T-helper 1 cell (primary cell): ENCODE data around the gene PDE8B.
"Not testable (repeated sequence)": the region's sequence is repeated elsewhere in the genome, so short reads cannot be mapped to it uniquely, and the experiment has no call there.

Source experiments
- DNase-seq, 5 donors: peaks; one replicate each; pipeline ENCODE4 v3.0.0-alpha.2; 2012 to 2020

The PDE8B gene

DNA sequence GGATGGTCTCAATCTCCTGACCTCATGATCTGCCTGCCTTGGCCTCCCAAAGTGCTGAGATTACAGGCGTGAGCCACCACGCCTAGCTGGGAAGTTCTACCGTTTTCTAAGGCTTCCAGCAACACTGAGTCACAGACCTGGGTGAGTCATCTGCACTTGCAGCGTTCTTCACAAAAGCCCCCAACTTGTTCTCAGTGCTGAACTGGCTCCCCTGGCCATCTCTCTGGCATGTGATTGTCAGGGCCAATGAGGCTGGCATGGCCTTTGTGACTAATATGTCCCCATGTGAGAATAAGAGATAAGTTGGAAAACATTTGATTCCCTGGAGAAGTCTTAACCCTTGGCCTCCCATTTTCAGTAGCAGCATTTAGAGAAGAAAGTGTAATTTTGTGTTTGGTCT lies 157.3 kb downstream of the PDE8B start:
- no peak for DNase-seq

DNA sequence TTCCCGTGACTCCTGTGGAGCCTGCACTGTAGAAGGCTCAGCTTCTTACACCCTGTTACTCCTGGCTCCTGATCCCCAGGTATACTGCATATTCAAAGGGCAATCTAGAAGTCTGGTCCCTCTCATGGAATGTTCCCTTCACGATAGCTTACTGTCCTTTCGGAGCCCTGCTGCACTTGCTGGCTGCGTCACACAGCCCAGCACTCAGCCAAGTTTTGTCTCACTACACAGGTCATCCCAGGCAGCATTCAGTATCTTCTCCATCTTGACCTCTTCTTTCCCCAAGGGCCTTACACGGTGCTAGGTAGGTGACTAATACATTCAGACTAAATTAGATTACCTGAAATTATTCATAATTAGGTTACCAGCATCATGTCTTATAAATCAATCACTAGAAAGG lies 157.9 kb downstream of the PDE8B start:
- no peak for DNase-seq

DNA sequence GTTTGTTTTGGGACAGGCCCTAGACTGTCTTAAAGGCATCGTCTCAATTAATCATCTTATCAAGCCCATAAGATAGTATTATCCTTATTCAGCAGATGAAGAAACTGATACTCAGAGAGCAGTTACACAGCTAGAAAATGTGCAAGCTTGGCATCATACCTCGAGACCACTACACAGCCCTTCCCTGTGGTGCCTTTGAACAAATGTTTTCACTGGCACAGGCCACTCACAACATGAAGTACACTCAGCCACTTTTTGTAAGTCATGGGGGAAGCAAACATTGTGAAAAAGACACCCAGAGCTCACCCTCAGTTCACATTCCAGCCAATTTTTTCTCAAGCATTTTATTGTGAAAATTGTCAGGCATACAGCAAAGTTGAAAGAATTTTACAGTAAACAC lies 159.1 kb downstream of the PDE8B start:
- DNase-seq, result no peak

DNA sequence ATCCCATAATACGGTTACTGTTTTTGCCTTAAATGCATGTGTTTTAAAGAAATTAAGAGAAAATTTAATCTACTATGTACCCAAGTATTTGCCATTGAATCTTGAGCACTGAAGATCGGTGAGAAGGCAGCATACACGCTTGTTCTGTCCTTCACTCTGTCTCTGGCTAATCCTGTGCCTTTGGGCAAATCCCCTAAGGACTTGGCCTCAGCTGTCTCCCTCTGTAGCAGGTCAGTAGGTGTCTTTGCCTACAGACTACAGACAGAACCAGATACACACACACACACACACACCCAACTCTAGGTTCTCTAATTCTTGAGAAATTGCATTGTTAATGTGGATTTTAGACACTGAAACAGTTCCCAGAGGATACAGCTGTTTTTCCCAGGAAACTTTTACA lies 164.2 kb downstream of the PDE8B start:
- DNase-seq, result no peak

DNA sequence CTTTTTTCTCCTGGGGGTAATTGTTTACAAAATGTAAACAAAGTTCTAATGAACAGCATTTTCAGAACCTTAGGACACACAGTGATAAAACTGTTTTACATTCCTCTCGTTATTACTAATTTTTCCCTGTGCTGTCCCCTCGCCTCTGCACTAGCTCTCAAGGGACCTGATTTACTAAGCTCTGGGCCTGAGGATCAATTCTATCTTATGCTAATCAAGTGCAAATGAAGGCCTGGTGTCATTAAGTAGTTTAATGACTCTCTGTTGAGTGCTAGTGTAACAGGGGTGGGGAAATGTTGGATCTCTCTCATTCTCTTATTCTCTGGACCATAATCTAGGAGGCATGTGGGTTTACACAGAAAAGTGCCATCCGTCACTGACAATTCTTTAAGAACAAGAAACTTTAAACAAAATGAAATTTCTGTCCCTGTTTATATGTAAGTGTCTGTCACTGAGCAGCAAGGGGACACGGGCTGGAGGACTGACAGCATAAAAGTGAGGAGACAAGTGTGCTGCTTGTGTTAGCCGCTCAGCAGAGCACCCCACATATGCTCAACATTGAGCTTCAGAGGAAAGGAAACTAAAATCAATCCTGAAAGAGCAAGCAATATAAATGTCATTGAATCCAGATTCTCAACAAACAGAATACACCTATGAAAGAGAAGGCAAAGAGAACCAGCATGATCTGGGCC lies 166.3 kb downstream of the PDE8B start:
- no peak for DNase-seq

DNA sequence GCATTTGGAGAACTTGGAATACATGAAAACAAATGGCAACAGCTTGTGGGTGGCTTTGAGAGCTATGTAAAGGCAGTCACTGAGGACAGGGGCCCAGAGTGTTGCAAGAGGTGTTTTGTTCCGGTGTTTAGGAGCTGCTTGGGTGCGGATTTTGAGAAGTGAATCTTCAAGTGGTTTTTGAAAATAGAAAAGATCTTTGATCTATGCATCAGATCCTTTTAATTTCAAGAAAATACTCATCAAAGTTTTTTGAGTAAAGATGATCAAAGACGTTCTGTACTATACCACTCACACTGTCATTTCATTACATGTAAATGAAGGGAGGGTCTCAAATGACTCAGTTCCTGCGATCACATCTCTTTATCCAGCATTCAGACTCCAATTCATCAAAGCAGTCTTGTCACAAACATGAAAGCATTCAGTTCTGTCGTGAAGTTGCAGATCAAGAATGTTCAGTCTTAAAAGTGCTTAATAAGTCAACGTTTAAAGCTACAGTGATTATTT lies 169.1 kb downstream of the PDE8B start:
- peak in 1 of 5 donors; percentile 88 for DNase-seq

DNA sequence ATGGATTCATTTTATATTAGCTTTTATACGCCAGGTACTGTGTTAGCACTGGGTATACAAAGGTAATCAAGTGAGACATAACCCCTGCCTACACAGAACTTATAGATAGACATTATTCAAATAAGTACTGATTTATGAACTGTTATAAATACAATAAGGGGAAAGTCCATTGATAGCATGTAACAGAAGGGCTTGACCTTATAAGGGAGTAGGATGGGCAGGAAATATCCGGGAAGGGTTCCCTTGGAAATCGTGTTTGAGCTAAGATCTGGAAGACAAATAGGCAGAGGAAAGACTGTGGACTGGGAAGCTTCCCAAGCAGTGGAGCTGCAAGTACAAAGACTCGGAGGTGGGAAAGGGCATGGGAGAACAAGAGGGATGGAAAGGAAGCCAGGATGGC lies 170.2 kb downstream of the PDE8B start:
- no peak for DNase-seq

DNA sequence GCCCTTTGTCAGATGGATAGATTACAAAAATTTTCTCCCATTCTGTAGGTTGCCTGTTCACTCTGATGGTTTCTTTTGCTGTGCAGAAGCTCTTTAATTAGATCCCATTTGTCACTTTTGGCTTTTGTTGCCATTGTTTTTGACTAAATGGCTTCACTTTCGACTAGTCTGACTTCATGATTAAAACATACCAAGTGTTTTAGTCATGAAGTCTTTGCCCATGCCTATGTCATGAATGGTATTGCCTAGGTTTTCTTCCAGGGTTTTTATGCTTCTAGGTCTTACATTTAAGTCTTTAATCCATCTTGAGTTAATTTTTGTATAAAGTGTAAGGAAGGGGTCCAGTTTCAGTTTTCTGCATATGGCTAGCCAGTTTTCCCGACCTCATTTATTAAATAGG lies 172.9 kb downstream of the PDE8B start:
- not testable (repeated sequence) for DNase-seq

DNA sequence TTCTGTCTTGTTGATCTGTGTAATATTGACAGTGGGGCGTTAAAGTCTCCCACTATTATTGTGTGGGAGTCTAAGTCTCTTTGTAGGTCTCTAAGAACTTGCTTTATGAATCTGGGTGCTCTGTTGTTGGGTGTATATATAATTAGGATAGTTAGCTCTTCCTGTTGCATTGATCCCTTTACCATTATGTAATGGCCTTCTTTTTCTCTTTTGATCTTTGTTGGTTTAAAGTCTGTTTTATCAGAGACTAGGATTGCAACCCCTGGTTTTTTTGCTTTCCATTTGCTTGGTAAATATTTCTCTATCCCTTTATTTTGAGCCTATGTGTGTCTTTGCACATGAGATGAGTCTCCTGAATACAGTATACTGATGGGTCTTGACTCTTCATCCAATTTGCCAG lies 175.9 kb downstream of the PDE8B start:
- DNase-seq, result not testable (repeated sequence)

DNA sequence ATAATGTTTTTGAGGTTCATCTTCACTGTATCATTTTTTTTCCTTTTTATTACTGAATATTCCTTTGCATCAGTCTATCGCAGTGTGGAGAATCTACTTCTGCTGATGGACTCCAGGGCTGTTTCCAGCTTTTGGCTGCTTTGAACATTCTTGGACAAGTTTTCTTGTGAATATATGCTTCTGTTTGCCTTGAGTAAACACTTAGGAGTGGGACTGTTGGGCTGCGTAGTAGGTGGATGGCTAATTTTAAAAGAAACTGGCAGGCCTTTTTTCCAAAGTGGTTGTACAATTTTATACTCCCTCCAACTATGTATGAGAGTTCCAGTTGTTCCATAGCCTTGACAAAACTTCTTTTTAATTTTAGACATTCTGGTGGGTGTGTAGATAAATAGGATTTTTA lies 179.3 kb downstream of the PDE8B start:
- no peak for DNase-seq

DNA sequence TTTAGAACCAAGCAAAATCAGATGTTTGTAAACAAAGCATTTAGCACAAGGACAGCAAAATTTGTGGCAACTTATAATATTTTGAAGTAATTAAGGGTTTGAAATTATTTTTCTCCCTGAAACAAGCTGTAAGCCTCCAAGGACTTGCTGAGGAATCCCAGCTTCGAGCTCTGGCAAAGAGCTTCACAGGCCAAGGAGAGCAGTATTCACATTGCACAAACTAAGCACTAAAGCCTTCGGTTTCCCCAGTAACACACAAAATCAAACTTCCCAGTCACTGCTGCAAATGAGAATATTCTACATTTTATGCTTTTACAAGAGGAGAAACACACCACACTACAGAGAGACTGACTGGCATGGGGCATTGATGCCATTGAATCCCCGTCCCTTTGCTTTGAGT lies 179.7 kb downstream of the PDE8B start:
- DNase-seq, result no peak

DNA sequence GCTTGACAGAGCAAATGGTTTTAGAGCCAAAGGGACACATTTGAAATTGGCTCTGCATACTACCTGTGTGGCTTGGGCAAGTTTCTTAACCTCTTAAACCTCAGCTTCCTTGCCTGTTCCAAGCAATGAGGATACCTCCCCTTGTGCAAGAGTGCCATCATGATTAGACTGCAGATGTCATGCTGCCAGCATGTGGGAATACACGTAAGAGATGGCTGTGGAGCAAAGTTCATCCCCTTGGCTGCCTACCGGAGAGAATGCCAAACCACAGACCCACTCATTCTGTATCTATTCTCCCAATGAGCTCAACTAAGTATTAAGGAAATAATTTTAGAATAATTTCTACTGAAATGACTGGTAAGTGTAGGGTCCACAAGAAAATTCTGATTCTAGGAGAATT lies 180.3 kb downstream of the PDE8B start:
- no peak for DNase-seq

DNA sequence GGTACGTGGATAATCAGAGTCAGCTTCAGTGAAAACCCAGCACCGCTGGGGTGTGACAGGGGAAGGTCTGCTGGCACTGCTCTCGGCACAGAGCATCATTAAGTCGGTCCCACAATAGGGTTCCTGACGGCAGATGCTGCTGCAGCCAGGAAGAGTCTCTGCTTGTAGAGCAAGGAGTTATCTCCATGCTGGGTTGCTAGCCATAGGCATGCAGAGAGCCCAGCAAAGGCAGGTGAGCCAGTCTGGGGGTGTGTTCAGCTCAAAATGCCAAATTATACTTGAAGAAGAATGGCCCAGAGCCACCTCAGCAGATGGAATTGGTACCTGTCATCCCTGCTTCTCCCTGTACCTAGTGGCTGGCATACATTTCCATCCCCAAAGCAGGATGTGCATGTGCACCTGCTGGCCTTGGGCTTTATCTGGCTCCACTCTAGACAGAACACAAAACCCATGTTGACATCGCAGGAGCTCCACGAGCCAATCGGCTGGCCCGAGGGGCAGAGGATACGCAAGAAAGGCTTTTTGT lies 180.8 kb downstream of the PDE8B start:
- no peak for DNase-seq

DNA sequence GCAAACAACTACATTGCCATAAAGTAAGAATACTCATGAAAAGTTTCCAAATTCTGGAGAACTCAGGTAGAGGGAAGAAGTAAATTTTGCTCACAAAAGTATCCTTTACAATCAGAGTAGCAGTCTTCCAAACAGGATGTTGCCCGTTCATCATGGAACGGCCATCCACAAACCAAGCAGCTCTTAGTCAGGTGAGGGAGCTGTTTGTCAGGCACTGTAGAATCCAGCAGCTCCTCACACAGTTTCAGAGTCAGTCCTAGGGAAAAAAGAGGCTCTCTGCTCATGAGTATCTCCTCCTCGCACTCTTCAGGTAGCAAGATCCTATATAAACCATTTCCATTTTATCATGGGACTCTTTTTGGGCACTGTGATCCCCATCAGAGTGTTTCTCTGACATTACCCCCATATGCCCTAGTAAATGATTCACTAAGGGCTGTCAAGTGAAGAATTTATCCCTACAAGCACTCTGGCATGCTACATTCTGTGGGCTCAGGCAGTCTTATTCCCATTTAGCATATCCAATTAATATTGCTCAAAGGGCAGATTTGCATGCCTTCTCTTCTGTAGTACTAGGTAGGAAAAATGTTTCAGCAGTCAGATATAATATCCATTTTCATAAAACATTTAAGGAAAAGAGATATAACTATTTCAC lies 183.7 kb downstream of the PDE8B start:
- DNase-seq, result no peak

DNA sequence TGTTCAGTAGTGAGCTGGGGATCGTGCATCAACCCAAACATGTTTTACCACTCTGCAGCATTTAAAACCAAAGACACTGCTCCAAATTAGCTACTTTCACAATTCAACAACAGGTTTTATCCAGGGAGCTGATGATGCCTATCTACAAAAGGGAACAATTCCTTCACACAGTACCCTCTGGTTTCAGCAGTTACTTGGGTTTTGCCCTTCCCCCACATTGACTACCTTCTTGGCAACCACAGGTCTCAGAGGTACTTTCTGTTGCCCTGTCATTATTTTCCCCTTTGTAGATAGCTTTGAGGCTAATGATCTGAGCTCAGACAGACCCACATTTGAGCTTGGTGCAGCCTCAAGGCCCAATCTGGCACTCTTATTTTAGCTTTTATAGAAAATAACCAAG lies 185.5 kb downstream of the PDE8B start:
- no peak for DNase-seq

DNA sequence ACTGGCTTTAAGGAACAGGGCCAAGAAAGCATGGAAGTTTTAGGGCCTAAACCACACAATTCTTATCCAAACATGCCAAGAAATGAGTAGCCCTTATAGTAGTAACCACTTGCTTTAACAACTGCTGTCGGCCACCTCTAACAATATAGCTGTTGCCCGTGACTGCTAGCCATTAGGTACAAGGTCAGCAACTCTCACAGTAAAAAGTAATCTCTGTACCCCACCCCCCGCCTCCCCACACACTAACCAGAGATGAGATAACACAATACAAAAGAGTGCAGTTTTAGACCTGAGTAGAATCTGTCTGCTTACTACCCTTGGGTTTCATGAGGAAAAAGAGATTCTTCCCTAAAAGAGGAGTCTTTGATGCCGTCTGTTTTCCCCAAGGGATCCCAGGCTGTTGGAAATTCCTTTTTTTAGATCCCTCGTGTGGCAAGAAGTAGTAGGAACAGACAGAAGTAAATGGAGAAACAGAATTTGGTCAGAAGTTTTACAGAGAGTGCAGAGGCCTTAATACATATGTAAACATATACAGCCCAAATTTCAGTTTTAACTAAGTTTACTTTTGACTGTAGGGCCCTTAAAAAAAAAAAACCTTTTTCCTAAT lies 187.3 kb downstream of the PDE8B start:
- no peak for DNase-seq

DNA sequence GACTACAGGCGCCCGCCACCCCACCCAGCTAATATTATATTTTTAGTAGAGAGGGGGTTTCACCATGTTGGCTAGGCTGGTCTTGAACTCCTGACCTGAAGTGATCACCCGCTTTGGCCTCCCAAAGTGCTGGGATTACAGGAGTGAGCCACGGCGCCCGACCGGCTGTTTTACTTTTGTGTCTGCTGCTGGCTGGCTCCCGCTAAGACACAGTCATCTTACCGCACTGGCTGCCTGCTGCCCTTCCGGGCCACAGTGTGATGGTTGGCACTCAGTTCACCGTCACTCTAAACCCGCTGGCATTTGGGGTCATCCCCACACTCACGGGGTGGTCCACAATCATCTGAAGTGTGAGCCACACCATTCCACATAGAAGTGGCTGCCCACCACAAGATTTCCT lies 188.0 kb downstream of the PDE8B start:
- no peak for DNase-seq

DNA sequence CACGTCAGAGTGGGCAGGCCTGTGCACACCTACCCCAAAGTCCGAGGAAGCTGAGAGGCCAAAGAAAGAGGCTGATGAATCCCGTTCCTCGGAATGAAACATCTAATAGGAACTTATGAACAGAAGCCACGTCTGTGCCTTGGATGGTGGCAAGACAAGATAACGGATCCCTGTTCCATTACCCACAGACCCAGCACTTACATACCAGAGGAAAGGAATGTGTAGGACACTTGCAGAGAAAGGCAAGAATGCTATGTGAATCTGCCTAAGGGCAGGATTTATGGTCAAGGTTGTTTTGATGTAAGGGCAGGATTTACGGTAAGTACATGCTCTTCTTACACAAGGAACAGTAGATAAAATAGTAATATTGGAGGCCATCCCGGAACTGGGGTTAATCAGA lies 188.4 kb downstream of the PDE8B start:
- no peak for DNase-seq

DNA sequence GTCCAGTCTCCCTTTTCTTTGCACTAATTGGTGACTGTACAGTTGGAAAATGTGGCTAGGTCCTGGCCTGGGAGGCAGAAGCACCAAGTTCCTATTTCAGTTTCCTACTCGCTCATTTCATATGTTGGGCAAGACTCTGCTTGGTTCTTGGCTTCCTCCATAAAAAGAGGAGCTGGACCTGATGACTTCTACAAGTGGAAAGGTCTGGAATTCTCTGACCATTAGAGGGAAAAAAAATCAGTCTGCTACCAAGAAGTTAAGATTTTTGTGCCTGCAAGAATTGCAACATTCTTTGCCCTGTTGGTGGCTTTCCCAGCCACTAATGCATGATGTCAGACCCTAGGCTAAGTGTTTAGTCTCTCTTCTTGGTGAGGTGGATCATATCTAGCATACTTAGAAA lies 190.2 kb downstream of the PDE8B start:
- DNase-seq, result no peak

DNA sequence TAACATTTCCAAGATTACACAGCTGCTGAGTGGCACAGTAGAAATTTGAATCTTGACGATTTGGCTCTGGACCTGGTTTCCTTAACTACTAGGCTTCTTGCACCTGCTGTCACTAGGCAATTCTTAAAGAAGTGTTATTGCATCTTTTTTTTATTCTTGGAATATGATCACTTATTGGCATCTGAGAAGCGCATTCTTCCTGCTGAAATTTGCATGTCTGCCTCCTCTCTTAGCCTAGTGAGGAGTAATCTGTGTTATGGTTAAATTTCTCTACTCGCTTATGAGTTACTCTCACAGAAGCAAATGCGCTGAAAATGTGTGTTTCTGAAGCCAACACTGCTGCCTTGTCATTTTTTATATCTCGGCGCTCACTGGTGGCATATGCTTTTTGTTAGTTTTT lies 192.3 kb downstream of the PDE8B start:
- DNase-seq, result no peak

DNA sequence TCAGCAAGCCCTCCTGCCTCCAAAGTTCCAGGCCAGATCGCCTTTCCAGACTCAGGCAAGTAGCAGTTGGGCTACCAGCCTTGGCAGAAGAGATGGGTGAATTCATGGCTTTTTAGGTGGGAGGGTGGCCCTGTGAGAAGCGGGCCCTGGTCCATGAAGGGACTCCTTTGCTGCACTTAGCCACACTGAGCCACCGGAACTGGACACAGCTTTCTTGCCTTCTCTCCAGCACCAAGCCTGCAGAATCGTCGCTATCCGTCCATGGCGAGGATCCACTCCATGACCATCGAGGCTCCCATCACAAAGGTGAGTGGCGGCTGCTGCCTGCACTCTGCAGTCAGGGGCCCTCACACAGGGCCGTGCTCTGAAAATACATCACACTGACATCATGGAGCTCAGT lies 196.7 kb downstream of the PDE8B start:
- no peak for DNase-seq

DNA sequence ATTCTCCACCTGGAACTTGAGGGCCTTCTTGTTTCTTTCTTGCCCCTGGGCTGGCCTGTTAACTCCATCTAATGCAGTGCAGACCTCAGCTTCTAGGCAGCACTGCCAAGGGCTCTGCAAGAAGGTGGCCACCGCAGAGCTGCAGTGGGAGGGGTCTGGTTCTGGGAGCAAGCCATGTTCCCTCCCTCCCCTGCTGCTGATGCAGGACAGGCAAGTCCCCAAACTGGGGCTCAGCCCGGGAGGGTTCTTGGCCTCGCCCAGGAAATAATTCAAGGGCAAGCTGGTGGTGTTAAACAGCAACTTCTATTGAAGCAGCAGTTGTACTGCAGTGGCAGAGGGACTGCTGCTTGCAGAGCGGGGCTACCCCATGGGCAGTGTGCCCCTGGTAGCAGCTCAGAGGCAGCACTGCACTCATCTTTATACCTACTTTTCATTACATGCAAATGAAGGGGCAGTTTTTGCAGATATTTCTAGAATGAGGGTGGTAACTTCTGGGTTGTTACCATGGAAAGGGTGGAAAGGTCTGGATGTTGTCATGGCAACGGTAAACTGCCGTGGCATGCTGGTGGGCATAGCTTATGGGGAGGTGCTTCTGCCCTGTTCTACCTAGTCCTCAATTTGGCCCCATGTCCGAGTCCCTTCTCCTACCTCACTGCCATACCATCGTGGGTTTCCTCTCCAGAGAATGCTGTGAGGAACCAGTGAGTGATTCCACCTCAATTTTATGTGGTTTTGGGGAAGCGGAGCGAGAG lies 199.6 kb downstream of the PDE8B start:
- no peak for DNase-seq

DNA sequence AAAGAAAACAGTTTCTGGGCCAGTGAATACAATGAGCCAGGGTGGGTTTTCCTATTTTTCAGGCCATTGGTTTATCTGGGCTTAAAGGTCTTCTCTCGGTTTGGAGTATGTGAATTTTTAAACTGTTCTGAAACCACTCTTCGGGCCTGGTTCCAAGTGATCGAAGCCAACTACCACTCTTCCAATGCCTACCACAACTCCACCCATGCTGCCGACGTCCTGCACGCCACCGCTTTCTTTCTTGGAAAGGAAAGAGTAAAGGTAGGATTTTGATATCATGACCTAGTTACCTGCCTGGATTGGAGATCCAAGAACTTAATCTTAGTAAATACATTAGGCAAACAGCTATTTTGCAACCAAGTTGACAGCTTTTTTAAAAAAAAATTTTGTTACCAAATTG lies 202.6 kb downstream of the PDE8B start:
- no peak for DNase-seq
